T47D (cell line): ENCODE results near the gene COL27A1.
A peak's percentile ranks its signal among the peaks of the same experiment; 100 is the strongest.

ENCODE experiments used
- DNase-seq, 2 experiments: peaks; one replicate each; pipeline versions ENCODE4 v3.0.0 to v3.0.0-alpha.2; 2011 to 2012; ENCODE audit warnings: low read depth in 1 of 2, low spot score in 1 of 2
- JUND ChIP-seq: IDR thresholded peaks from 2 replicates; pipeline ENCODE4 v1.6.1; 2012; ENCODE audit warnings: low read depth
- in situ Hi-C: cut with HindIII; loops from 2 replicates; pipeline ENCODE4 v1.10.0; 2016; ENCODE audit warnings: low sequenced_read_pairs, low pct_unique_long_range_greater_than_20kb

The COL27A1 gene

DNA sequence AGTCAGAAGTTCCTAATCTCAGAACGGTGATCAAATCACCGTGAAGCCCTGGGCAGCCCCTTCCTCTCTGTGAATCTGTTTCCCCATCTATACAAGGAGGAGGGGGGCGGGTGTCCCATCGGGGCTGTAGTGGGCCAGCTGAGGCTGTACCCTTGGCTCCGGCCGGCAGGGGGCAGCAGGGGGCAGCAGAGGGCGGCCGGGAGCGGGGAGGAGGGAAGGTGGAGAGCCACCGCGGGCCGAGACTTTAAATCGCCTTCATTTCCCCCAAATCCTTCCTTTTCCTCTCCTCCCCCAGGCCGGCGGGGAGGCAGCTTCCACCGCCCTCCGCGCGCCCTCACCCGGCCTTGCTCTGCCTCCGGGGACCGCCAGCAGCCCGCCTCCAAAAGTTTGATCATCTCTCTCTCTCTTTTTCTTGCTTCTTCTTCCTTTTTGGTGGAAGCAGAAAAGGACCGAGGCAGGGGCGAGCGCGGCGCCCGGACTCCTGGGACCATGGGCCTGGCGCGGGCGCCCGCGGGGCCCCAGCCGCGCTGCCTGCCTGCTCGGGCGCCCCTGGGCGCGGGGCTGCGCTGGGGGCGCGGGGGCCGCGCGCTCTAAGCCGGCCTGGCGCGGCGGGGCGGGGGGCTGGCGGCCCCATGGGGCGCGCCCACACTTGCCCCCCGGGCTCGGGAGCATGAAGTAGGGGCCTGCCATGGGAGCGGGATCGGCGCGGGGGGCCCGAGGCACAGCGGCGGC lies at the start of gene COL27A1:
Gene COL27A1, plus strand, starts transcription at position 275 of the 732 bp plus-strand sequence. Its CDS starts 414 bp downstream, at position 689.
- peak; percentile 78 to 88 for DNase-seq
- TF ChIP-seq JUND: no peak
- in situ Hi-C loops: no loop called here

DNA sequence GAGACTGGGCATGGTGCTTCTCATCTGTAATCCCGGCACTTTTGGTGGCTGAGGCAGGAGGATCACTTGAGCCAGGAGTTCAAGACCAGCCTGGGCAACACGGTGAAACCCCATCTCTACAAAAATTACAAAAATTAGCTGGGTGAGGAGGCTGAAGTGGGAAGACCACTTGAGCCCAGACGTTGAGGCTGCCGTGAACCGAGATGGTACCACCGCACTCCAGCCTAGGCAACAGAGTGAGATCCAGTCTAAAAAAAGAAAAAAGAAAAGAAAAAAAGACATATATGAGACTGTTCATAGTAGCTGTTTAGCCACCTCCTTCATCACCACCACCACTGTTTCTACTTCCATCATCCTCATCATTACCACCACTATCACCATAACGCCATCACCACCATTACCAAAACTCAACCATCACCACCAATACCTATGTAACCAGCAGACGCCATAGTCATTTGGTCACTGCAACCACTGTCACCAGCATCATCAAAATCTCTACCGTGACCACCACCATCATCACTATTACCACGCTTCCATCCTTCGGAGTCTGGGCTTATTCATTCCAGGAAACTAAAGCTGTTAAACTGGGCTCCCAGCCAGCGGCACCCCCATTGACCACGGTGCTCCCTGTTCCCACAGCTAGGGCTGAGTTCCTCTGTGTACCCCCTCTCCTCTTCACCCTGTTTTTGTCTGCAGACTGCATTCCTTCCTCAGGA lies 47.9 kb upstream of the COL27A1 start:
- no peak for TF ChIP-seq JUND
- DNase-seq: no peak
- in situ Hi-C loops: no loop called here

DNA sequence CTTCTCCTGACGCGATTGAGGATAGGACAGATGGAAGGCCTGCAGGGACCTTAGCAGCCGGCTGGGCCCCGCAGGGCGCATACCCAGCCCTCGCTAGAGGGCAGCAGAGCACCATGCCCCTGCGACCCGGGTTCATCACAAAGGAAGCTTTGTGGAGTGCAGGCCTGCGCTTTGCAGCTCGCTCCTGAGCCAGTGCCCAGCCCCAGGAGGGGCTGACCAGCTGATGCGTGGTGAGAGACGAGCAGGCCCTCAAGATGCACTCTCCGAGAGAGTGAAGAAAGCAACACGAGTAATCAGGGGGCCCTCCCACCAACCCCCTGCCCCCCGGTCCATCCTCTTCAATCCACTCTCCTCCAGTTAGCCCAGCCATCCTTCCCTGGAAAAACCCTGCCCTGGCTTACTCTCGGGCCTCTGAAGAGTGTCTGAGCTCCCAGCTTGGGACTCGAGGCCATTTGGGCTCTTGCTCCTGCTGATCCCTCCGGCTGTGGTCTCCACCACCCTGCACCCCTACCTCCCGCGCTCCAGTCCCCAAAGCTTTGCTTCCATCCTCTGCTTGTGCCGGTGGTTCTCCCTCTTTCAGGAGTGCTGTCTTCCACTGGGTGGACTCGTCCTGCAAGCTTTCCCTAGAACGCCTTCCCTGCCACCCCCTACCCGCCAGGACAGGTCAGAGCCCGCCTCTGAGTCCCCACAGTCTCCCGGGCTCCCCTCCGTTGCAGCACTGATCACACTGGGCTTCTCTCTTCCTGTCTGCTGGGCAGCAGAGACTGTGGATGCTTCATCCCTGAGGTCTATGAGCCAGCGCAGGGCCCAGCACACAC lies 47.1 kb upstream of the COL27A1 start:
- DNase-seq: peak; percentile 87 to 88
- no peak for TF ChIP-seq JUND
- in situ Hi-C loops: no loop called here

DNA sequence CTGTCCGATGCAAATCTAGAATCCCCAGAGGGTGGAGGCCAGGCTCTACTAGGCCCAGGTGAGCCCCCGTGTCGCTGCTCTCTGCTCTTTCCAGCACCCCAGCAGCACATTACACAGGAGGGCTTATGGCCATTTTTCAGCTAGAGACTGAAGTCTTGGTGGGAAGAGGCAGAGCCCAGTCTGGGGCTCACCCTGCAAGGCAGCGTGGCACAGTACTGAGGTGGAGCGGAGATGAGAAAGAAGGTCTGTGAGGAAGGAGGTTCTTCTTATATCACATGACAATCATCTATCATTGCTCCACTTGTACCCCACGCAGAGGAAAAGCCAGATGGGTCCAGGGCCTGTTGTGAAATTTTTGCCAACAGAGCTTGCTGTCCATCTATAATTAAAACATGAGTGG lies 46.2 kb upstream of the COL27A1 start:
- no peak for TF ChIP-seq JUND
- DNase-seq: no peak
- in situ Hi-C loops: no loop called here

DNA sequence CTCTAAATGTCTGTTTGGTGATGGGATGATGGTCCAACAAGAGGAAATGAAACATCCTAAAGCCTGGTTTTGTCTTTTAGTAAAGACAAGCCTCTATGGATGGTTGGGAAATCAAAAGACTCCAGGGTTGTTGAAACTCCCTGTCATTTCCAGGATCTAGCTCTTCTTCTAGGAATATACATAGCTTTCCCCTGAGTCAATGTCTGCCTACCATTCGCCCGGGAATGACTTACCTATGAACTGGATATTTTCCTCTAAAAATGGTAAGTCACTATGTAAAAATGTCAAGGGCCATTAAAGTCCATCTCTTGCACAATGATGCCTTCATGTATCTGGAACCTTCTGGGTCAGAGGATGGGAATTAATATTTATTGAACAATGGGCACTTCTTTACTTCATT lies 45.2 kb upstream of the COL27A1 start:
- no peak for DNase-seq
- in situ Hi-C loops: no loop called here
- no peak for TF ChIP-seq JUND

DNA sequence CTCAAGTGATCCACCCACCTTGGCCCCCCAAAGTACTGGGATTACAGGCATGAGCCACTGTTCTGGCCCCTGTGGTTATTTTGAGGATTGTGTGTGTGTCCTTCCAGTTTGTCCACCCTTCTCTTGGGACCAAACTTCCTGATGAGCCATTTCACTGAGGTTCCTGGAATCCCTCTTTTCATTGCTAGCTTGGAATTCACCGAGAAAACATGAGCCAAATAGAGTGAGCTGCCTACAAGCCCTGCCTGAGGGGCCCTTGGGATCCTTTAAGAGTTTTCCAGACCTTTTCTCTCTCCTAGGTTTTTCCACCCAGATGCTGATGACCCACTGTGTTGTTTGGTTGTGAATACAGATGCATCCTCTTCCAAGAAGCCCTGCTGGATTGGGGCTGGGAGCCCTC lies 43.0 kb upstream of the COL27A1 start:
- no peak for DNase-seq
- in situ Hi-C loops: no loop called here
- TF ChIP-seq JUND: no peak

DNA sequence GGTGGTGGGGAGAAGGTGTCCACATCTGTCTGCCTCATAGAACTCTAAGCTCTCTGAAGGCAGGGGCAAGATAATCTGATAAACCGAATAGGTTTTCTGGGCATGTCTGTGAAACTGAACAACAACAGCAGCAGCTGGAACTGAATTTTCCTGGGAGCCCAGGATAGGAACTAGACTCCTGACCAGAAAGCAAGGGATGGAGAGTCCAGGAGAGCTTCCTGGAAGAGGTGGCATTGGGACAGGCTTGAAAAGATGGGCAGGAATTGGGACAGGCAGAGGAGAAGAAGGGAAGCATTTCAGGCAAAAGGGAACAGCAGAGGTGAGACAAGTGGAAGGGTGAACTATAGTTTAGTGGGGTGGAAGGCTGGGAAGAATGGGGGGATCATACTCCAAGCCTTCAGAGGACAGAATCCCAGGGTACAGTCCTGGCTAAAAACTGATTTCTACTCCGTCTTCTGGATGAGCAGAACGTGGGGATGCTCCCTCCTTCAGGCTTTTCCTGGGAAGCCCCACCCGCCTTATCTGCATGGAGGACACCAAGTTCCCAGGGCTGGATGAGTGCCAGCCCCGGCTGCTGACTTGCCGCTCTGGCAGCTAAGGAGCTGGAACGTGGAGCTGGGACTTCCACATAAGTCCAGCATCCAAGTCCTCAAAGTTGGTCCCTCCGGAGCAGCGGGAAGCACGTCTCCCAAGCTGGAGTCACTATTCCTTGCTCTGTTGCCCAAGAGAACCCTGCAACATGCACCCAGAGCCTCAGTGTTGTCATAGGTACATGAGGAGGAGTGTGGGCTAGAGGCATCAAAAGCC lies 42.4 kb upstream of the COL27A1 start:
- no peak for TF ChIP-seq JUND
- in situ Hi-C loops: no loop called here
- no peak for DNase-seq

DNA sequence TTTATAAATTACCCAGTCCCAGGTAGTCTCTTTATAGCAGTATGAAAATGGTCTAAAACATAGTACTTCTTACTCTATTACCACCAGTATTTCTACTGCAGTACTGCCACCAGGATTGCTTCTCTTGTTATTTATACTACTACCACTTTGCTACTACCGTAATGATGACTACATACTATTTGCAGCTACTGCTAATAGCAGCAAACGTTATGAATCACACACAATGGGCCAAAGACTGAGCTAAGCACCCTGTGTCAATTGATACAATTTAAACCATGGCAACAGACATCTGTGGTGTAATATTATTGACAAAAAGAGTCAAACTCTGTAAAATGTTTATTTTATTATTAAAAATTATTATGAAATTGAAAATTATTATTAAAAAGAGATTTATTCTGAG lies 41.0 kb upstream of the COL27A1 start:
- in situ Hi-C loops: no loop called here

DNA sequence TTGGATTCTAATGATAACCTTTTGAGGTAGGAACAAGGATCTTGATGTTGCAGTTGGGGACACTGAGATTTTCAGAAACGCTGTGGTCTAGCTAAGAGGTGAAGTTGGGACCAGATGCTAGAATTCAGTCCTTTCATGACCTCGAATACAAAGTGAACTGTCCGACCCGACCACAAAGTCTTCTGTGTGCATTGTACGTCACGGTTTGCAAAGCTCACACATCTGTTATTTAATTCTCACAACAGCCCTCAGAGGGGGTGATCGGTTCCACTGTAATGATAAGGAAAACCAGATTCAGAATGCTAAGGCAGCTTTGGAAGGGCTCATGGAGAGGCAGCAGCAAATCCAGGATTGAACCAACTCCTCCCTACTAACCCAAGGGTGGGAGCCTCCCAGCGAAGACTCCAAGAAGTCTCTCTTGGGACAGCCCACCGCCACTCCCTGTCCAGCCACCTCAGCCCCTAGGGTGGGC lies 39.6 kb upstream of the COL27A1 start:
- DNase-seq: no peak
- in situ Hi-C loops: no loop called here
- TF ChIP-seq JUND: no peak

More for the DNA sequence above, 41.0 kb upstream of the COL27A1 start:
- no peak for DNase-seq
- TF ChIP-seq JUND: no peak

DNA sequence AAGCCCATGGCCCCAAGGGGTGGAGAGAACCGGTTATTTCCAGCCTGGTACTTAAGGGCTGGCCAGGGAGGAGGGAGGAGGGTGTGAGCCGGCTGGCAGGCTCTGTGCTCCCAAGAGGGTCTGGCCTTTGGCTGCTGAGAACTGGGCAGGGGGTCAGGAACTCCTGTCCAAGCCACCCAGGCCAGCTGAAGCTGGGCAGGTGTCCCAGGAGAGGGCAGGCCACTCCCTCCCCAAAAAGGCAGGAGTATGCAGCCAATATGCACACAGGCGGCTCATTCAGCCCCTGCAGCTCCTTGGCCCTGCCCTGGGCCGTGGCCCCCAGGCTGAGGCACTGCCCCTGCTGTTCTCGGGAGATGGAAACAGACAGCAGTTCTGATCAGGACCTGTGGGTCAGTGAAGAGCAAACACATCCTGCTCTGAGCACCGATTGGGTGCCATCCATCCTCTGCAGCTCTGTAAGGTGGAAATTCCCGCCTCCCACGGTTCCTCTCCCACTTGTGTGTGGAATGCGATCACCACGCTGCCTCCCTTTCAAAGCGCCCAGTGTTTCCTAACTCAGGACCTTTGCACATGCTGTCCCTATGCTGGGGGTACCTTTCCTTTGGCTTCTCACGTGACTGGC lies 39.1 kb upstream of the COL27A1 start:
- TF ChIP-seq JUND: no peak
- DNase-seq: no peak
- in situ Hi-C loops: no loop called here

DNA sequence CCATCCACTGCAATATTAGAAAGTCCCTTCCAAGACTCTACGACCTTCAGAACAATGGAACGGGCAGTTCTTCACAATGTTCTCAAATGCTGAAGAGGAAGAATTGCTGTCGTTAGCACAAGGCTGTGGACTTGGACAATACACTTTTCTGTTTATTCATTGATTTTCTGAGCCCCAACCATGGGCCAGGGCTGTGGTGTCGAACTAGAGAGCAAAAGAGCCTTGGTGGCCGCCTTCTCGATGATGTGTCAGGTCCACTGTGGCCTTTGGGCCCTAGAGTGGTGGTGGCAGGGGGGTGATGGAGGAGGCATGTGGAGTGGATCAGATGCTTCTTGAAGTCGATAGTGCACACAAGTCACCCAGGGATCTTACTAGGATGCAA lies 37.7 kb upstream of the COL27A1 start:
- in situ Hi-C loops: no loop called here
- no peak for DNase-seq

More for the DNA sequence above, 37.7 kb upstream of the COL27A1 start:
- no peak for TF ChIP-seq JUND
